Small intestine (tissue), 7 donors: ENCODE results near the gene EDAR. TPM values are rescaled to one million over a fixed set of nuclear protein-coding genes. Genes with fewer than 3 reads are reported as not detected.
A peak's percentile ranks its signal among the peaks of the same experiment; 100 is the strongest.

Experiments
- DNase-seq, 2 donors: peaks; one replicate each; pipeline versions ENCODE4 v3.0.0 to v3.0.0-alpha.2; 2013
- FAIRE-seq: peaks from 2 replicates; lab custom pipeline; 2012; peaks lifted over from hg19 to GRCh38; lab: Jason Lieb, UNC
- H3K27ac ChIP-seq, 3 donors: one replicate each; pipeline ENCODE4 v1.5.1; 2013; ENCODE audit warnings: low read length in 2 of 3, mild to moderate bottlenecking in 2 of 3, control low read depth in 1 of 3, inconsistent platforms in 1 of 3, low read depth in 1 of 3, moderate library complexity in 1 of 3
- H3K27me3 ChIP-seq, 3 donors: one replicate each; pipeline ENCODE4 v1.6.1; 2013; ENCODE audit warnings: low read length in 3 of 3, inconsistent platforms in 1 of 3; ENCODE audit not compliant: control insufficient read depth in 3 of 3, insufficient read depth in 3 of 3
- H3K36me3 ChIP-seq, 3 donors: one replicate each; pipeline ENCODE4 v1.6.1; 2013; ENCODE audit warnings: low read length in 3 of 3, inconsistent platforms in 1 of 3, low read depth in 1 of 3, mild to moderate bottlenecking in 1 of 3, moderate library complexity in 1 of 3; ENCODE audit not compliant: control insufficient read depth in 3 of 3, insufficient read depth in 2 of 3
- H3K4me1 ChIP-seq, 3 donors: one replicate each; pipeline ENCODE4 v1.6.1; 2013; ENCODE audit warnings: low read length in 2 of 3, inconsistent platforms in 1 of 3, low read depth in 1 of 3, mild to moderate bottlenecking in 1 of 3, moderate library complexity in 1 of 3; ENCODE audit not compliant: control insufficient read depth in 3 of 3, insufficient read depth in 2 of 3
- H3K4me3 ChIP-seq, 3 donors: one replicate each; pipeline ENCODE4 v1.5.1; 2013; ENCODE audit warnings: low read length in 3 of 3, control low read depth in 1 of 3, inconsistent platforms in 1 of 3, low read depth in 1 of 3, mild to moderate bottlenecking in 1 of 3, moderate library complexity in 1 of 3
- H3K9me3 ChIP-seq, 2 donors: one replicate each; pipeline ENCODE4 v1.6.1; 2013; ENCODE audit warnings: low read depth in 1 of 2, low read length in 1 of 2; ENCODE audit not compliant: control insufficient read depth in 2 of 2, insufficient read depth in 1 of 2
- WGBS, 3 donors: extraction: QIAGEN DNeasy Blood & Tissue Kit; methylation state at CpG; one replicate each; pipeline ENCODE4 v1.1.7; 2013; 5-methylcytosine and 5-hydroxymethylcytosine counted together
- polyA plus RNA-seq, 4 donors: library from polyadenylated mRNA; stranded (reverse) in 3 of 4; unstranded in 1 of 4; fragments of 200-250 nt in 3 of 4; fragments of 120-200 nt in 1 of 4; gene quantifications; one replicate each; pipeline versions ENCODE4 v1.2.1 to v1.2.3, GENCODE V29; 2013
- donor health status: healthy with polysubstance abuse.
- donor health status: control.
- donor health status: control.
- donor health status: Bipolar disorder and iron deficiency.
- donor health status: healthy.

EDAR gene
- polyA plus RNA-seq, 4 donors = 0.09 to 1.8 TPM; not detected in 2

DNA sequence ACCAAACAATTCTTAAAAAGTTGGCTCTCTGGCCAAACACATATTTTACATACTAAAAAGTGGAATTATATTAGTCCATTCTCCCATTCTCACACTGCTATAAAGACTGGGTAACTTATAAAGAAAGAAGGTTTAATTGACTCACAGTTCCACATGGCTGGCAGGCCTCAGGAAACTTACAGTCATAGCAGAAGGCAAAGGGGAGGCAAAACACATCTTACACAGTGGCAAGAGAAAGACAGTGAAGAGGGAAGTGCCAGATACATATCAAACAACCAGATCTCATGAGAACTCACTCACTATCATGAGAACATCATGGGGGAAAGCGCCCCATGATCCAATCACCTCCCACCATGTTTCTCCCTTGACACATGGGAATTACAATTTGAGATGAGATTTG is 42.6 kb downstream of the EDAR start:
- Histone ChIP-seq H3K9me3 (peaks cover 0 to 21% of the 10 kb centered on the region in 2 donors), H3K4me1 (no peaks in the 10 kb centered on the region), H3K4me3 (no peak overlapping the region), H3K27me3 (no peaks in the 10 kb centered on the region), H3K27ac (no peak overlapping the region), H3K36me3 (no peaks in the 10 kb centered on the region)
- FAIRE-seq (no peak), DNase-seq (no peak)
- WGBS, 3 donors = 91 to 96% (median 92%) methylated on average over 1 of the region's 1 CpG

DNA sequence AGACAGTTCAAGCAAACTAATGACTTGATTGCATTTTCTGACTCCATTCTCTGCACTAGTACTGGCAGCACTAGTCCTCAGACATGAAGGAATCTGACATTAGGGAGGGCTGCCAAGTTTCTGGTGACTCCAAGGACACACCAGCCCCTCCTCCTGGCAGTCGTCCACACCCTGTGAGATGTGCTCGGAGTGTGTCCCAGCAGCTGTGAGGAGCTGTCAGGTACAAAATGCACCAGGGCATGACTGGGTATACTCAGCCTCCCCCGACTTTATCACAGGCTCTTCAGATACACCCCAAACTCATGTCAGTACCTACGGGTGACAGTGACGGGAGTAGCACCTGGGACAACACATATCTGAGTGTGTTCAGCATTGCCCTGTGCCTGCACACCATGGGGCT is 43.1 kb downstream of the EDAR start:
- DNase-seq (peak in 1 of 2 donors; percentile 57), FAIRE-seq (no peak)
- Histone ChIP-seq H3K27me3 (no peaks in the 10 kb centered on the region), H3K9me3 (peaks cover 0 to 21% of the 10 kb centered on the region in 2 donors), H3K36me3 (no peaks in the 10 kb centered on the region), H3K27ac (no peak overlapping the region), H3K4me3 (no peak overlapping the region), H3K4me1 (no peaks in the 10 kb centered on the region)
- 43 to 64% (median 55%) methylated on average over 5 of the region's 5 CpGs for WGBS, 3 donors

DNA sequence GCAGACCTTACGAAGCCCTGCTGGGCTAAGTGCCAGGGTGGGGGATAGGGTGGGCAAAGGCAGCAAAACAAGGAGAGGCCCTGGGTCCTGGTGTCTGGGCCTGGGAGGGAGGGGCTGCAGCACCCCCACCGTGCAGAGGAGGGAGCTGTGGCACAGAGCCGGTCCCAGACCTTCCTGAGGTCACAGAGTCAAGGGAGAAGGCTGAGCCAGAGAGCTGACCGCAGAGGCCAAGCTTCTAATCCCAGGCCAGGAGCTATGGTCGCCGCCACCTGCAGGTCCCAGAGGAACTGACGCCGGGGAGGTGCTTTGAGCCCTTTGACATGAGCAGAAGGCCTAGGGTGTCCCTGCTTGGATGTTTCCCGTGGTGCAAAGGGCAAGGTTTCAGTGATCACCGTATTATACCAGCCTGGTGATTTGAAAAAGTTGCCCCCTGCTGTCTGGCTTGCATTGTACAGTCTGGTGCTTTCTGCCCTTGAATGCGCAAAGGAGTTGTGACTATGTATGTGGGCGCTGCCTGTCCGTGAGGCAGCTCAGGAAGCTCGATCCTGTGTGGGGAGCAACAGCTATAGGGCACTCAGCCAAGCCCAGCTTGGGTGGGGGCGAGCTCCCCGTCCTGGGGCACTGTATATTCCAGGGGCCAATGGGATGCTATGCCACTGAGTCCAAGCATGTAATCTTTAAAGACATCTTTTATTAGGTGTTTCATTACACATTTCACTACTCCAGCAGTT is 44.3 kb downstream of the EDAR start:
- DNase-seq (no peak), FAIRE-seq (no peak)
- peak overlapping the region in 1 of 3 donors; percentile 2 for H3K27ac ChIP-seq
- 57 to 77% (median 69%) methylated on average over 16 of the region's 16 CpGs for WGBS, 3 donors
- H3K4me3 ChIP-seq = no peak overlapping the region
- no peaks in the 10 kb centered on the region for H3K36me3 ChIP-seq
- H3K27me3 ChIP-seq = no peaks in the 10 kb centered on the region
- no peaks in the 10 kb centered on the region for H3K4me1 ChIP-seq
- peaks cover 0 to 21% of the 10 kb centered on the region in 2 donors for H3K9me3 ChIP-seq

GRCh38 chr2:108943751-108944150 is 45.3 kb downstream of the EDAR start:
- no peaks in the 10 kb centered on the region for H3K4me1 ChIP-seq
- H3K36me3 ChIP-seq = no peaks in the 10 kb centered on the region
- peak overlapping the region in 1 of 3 donors; percentile 2 for H3K27ac ChIP-seq
- FAIRE-seq (no peak), DNase-seq (no peak)
- H3K4me3 ChIP-seq = no peak overlapping the region
- H3K9me3 ChIP-seq = peaks cover 0 to 21% of the 10 kb centered on the region in 2 donors
- WGBS, 3 donors = 79 to 87% (median 79%) methylated on average over 6 of the region's 6 CpGs
- no peaks in the 10 kb centered on the region for H3K27me3 ChIP-seq

- DNase-seq (no peak), FAIRE-seq (no peak)
- peaks cover 0 to 2% (median 0%) of the 10 kb centered on the region in 3 donors for H3K27me3 ChIP-seq
- peaks cover 0 to 18% of the 10 kb centered on the region in 2 donors for H3K9me3 ChIP-seq
- no peaks in the 10 kb centered on the region for H3K4me1 ChIP-seq
- H3K4me3 ChIP-seq = no peak overlapping the region
- no peaks in the 10 kb centered on the region for H3K36me3 ChIP-seq
- H3K27ac ChIP-seq = no peak overlapping the region
- WGBS, 3 donors = 88 to 96% (median 91%) methylated on average over 15 of the region's 15 CpGs
Measured at GRCh38 chr2:108942888-108943287, 46.1 kb downstream of the EDAR start.

- DNase-seq (no peak), FAIRE-seq (no peak)
- Histone ChIP-seq H3K4me3 (no peak overlapping the region), H3K4me1 (no peaks in the 10 kb centered on the region), H3K9me3 (peaks cover 0 to 15% of the 10 kb centered on the region in 2 donors), H3K36me3 (no peaks in the 10 kb centered on the region), H3K27ac (no peak overlapping the region), H3K27me3 (peaks cover 0 to 2% (median 0%) of the 10 kb centered on the region in 3 donors)
- WGBS, 3 donors = 94 to 95% (median 95%) methylated on average over 33 to 34 of the region's 34 CpGs
Measured at GRCh38 chr2:108942231-108942825, 46.7 kb downstream of the EDAR start.

GRCh38 chr2:108941767-108942166 is 47.3 kb downstream of the EDAR start:
- Histone ChIP-seq H3K36me3 (no peaks in the 10 kb centered on the region), H3K27me3 (peaks cover 0 to 2% (median 0%) of the 10 kb centered on the region in 3 donors), H3K9me3 (peaks cover 0 to 9% of the 10 kb centered on the region in 2 donors), H3K27ac (no peak overlapping the region), H3K4me3 (no peak overlapping the region), H3K4me1 (no peaks in the 10 kb centered on the region)
- FAIRE-seq = no peak
- DNase-seq = no peak
- 70 to 88% (median 77%) methylated on average over 9 of the region's 9 CpGs for WGBS, 3 donors

DNA sequence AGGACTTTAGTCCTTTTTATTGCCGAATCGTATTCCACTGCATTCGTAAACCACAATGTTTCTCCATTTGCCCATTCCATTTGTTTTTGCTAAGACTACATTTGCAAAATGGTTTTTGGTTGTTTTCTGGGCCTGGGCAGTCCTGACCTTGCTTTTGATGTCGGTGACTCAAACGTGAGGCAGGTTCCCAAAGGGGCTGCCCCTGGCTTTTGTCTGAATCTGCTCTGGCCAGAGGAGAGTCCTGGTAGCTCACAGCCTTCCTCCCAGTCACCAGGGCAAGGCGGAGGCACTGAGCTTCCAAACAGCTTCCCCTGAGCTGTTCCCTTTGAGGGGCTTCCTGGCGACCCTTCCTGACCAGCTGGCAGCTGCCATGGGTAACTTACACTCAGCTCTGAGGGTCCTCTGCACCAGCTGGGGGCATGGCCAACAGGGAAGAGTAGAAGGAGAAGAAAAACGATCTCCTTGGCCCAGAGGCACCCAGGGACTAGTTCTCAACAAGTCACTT is 47.8 kb downstream of the EDAR start:
- 71 to 79% (median 77%) methylated on average over 8 of the region's 8 CpGs for WGBS, 3 donors
- H3K27ac ChIP-seq = no peak overlapping the region
- H3K36me3 ChIP-seq = no peaks in the 10 kb centered on the region
- FAIRE-seq = no peak
- H3K4me1 ChIP-seq = no peaks in the 10 kb centered on the region
- no peak for DNase-seq
- no peak overlapping the region for H3K4me3 ChIP-seq
- peaks cover 0 to 2% (median 0%) of the 10 kb centered on the region in 3 donors for H3K27me3 ChIP-seq
- H3K9me3 ChIP-seq = peaks cover 0 to 4% of the 10 kb centered on the region in 2 donors
